GM21576 (cell line): Measurements from ENCODE around the gene OR51B5.
A peak's percentile ranks its signal among the peaks of the same experiment; 100 is the strongest.
"Not testable (repeated sequence)": the region's sequence is repeated elsewhere in the genome, so short reads cannot be mapped to it uniquely, and the experiment has no call there.

Experiments used
- ATAC-seq: cut with Tn5 transposase; IDR thresholded peaks from one replicate; pipeline ENCODE4 v1.9.1; 2021; ENCODE audit warnings: mild to moderate bottlenecking, moderate library complexity; ENCODE audit not compliant: unreplicated experiment

Gene OR51B5

GRCh38 chr11:5343474-5344335, at the start of gene OR51B5:
OR51B5 (minus strand) TSS chr11:5343524; CDS start chr11:5343524, 0 bp downstream.
- ATAC-seq = no peak

- ATAC-seq = no peak
Measured at GRCh38 chr11:5390210-5390609, 46.9 kb upstream of the OR51B5 start.

- no peak for ATAC-seq
Measured at GRCh38 chr11:5384335-5384734, 41.0 kb upstream of the OR51B5 start.

- no peak for ATAC-seq
Measured at GRCh38 chr11:5383576-5383975, 40.3 kb upstream of the OR51B5 start, which contains the start of gene OR51M1. OR51M1 (plus strand) TSS chr11:5383812; CDS start chr11:5389399, 5,587 bp downstream.

- ATAC-seq = peak; percentile 80
Measured at GRCh38 chr11:5380740-5381342, 37.5 kb upstream of the OR51B5 start.

- peak; percentile 55 for ATAC-seq
Measured at GRCh38 chr11:5369789-5370188, 26.5 kb upstream of the OR51B5 start.

GRCh38 chr11:5368502-5369043, 25.2 kb upstream of the OR51B5 start:
- no peak for ATAC-seq

- ATAC-seq = no peak
Measured at GRCh38 chr11:5367448-5368074, 24.2 kb upstream of the OR51B5 start.

- no peak for ATAC-seq
Measured at GRCh38 chr11:5366856-5367255, 23.5 kb upstream of the OR51B5 start.

- not testable (repeated sequence) for ATAC-seq
Measured at GRCh38 chr11:5366365-5366764, 23.0 kb upstream of the OR51B5 start.

GRCh38 chr11:5364214-5364613, 20.9 kb upstream of the OR51B5 start:
- no peak for ATAC-seq

- ATAC-seq = no peak
Measured at GRCh38 chr11:5363679-5364078, 20.4 kb upstream of the OR51B5 start.

- ATAC-seq = no peak
Measured at GRCh38 chr11:5362017-5362625, 18.8 kb upstream of the OR51B5 start.

GRCh38 chr11:5356031-5356430, 12.7 kb upstream of the OR51B5 start:
- ATAC-seq = not testable (repeated sequence)

- ATAC-seq = no peak
Measured at GRCh38 chr11:5351208-5351607, 7.9 kb upstream of the OR51B5 start, which contains the start of gene OR51B6. OR51B6 (plus strand) TSS chr11:5351508; CDS start chr11:5351508, 0 bp downstream.

GRCh38 chr11:5349550-5349949, 6.2 kb upstream of the OR51B5 start:
- no peak for ATAC-seq

- ATAC-seq = no peak
Measured at GRCh38 chr11:5348551-5349194, 5.3 kb upstream of the OR51B5 start.

- no peak for ATAC-seq
Measured at GRCh38 chr11:5345831-5346230, 2.5 kb upstream of the OR51B5 start.

GRCh38 chr11:5339771-5340322, 3.5 kb downstream of the OR51B5 start:
- peak; percentile 64 for ATAC-seq

- not testable (repeated sequence) for ATAC-seq
Measured at GRCh38 chr11:5337253-5337652, 6.1 kb downstream of the OR51B5 start.
